ENCODE results near the gene TNPO3. TPM values are rescaled to one million over a fixed set of nuclear protein-coding genes. Genes with fewer than 3 reads are reported as not detected.

TNPO3 gene
- total and polyA plus RNA-seq, 10 of the 15 experiments (the other 5 are each of a cell fraction or from before 2014, with no cell fraction given), result 17.6 to 91.8 (median 65.9) TPM

GRCh38 chr7:129009437-129009836 lies 45.5 kb downstream of the TNPO3 start (continued):
- TF ChIP-seq IRF3 (IDR thresholded peaks at IDR 0.05) (no peak), E4F1 (IDR thresholded peaks at IDR 0.05; ENCODE audit: borderline replicate concordance, partially characterized antibody) (no peak), NFIC (IDR thresholded peaks at IDR 0.05; ENCODE audit: low read depth, low read length) (peak; percentile 59; the same call in 1 of the 2 replicates), ETV6 (conservative IDR thresholded peaks at IDR 0.05 in 1 of 2, IDR thresholded peaks at IDR 0.05 in 1 of 2; ENCODE audit: borderline replicate concordance in 1 of 2, low read depth in 1 of 2) (peak in 1 of 2 experiments; percentile 59; a peak in 1 of 4 replicates), KAT2A (conservative IDR thresholded peaks at IDR 0.05; ENCODE audit: control insufficient read depth, low read depth, low read length) (no peak), STAT3 (IDR thresholded peaks at IDR 0.05; ENCODE audit: low read depth, low read length) (no peak), ZBED1 (IDR thresholded peaks at IDR 0.05; ENCODE audit: borderline replicate concordance) (0 out of 2 replicates have a peak, but pooled peaks have one; percentile 61), EP300 (IDR thresholded peaks at IDR 0.05; ENCODE audit: borderline replicate concordance in 1 of 2, control insufficient read depth in 1 of 2, low read depth in 2 of 2, low read length in 2 of 2) (peak; percentile 66 to 90), SREBF2 (IDR thresholded peaks at IDR 0.05; ENCODE audit: low read length) (no peak), NKRF (conservative IDR thresholded peaks at IDR 0.05) (no peak), ZNF274 (IDR thresholded peaks at IDR 0.05; ENCODE audit: insufficient read depth, insufficient read length) (no peak), GABPA (IDR thresholded peaks at IDR 0.05; ENCODE audit: low read depth) (no peak), ZNF687 (IDR thresholded peaks at IDR 0.05) (peak; percentile 97), HSF1 (IDR thresholded peaks at IDR 0.05; ENCODE audit: low read depth, low read length) (no peak), E2F4 (IDR thresholded peaks at IDR 0.05; ENCODE audit: low read depth, low read length) (no peak), RBBP5 (conservative IDR thresholded peaks at IDR 0.05) (no peak)
